LNCAP (cell line): Measurements from ENCODE around the gene C11orf52.

ENCODE experiments used
- CTCF ChIP-seq: fragments of 450-650 bp; IDR thresholded peaks from 2 replicates; pipeline ENCODE4 v1.5.1; 2017; ENCODE audit warnings: mild to moderate bottlenecking

The C11orf52 gene

DNA sequence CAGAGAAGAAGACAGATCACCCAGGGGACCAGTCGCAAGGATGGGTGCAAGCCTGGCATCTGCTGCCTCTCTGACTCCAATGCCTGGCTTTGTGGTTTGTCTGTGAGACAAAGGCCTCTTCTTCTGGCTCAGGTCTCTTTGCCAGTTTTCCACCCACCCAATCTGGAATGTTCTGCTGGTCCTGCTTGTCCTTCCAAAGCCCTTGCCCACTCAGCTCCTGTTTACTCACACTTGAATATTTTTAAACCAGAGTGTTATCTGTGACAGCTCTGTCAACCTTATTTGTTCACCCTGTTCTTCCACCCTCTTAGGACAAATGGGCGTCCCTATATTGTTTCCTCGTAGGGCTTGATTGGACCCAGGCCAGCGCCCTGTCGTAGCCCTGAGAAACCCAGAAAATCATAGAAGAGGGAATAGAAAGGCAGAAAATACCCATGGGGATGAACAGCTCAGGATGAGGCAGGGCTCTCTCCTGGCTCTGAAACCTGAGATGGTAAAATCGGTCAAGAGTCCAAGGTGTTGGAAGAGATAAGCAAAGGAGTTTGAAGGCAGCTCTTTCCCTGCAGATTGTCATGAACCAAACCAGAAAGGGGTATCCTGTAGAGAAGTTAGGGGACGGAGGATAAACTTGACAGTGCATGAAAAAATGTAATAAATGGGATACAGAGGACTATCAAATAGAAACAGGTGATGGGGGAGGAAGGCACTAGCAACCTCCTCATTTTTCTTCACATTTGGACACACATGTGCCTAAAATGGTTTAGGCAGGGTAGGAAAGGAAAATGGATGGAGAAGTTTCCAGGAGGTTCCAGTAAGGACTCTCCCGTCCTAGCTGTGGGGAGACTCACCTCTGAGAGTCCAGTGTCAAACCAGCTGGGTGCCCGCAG is 7.8 kb upstream of the C11orf52 start:
- no peak for TF ChIP-seq CTCF

- TF ChIP-seq CTCF: no peak
Measured at GRCh38 chr11:111911563-111912401, 6.9 kb upstream of the C11orf52 start, which contains the start of gene CRYAB. CRYAB (minus strand) TSS chr11:111911770; CDS start chr11:111911724, 46 bp downstream.

DNA sequence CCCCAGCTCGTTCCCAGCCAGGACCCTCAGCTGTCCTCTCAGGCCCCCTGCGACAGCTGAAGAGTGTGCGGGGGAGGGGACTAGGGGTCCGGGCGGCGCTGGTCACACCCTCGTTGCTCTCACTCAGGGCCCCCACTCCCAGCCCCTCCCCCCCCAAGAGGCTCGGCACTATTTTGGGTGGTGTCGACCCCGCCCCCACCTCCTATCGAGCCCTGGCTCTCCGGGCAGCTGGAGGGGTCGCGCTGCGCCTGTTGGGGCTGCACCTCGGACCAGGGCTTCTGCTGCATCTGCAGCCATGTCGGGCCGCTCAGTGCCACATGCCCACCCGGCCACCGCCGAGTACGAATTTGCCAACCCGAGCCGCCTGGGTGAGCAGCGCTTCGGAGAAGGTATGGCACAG is 6.2 kb upstream of the C11orf52 start, which contains the start of gene HSPB2:
Gene HSPB2 (plus strand): TSS at position 200 of the 400 bp plus-strand sequence. CDS start 96 bp downstream, at position 296.
- TF ChIP-seq CTCF: no peak

GRCh38 chr11:111913031-111913861 is 5.5 kb upstream of the C11orf52 start:
- TF ChIP-seq CTCF: no peak

DNA sequence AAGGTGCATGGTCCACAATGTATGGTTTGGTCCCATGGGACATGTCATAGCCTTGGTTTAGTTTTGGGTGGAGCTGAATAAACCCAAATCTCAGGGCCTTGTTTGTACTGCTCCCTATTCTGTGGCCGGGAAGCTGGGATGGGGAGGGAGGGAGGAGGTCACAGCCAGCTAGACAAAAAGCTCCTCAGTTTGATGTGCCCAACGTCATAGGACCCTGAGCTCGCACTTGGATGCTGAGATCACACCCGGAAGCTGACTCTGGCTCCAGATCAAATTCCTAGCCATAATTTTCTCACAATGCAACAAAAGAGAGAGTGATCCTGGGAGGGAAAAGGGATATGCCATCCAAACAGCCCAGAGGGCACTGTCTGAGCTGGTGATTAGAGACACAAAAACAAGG is 4.7 kb upstream of the C11orf52 start:
- TF ChIP-seq CTCF: no peak

- TF ChIP-seq CTCF: no peak
Measured at GRCh38 chr11:111916768-111917167, 1.9 kb upstream of the C11orf52 start.

- no peak for TF ChIP-seq CTCF
Measured at GRCh38 chr11:111917312-111917711, 1.4 kb upstream of the C11orf52 start.
